HepG2 (cell line): ENCODE data around the gene INO80E. TPM values are rescaled to one million over a fixed set of nuclear protein-coding genes. Genes with fewer than 3 reads are reported as not detected.
A peak's percentile ranks its signal among the peaks of the same experiment; 100 is the strongest.

Source experiments
- CBX2 ChIP-seq, 2 experiments: fragments of 200-600 bp in 1 of 2; sonication (generic); formaldehyde crosslinking in 1 of 2; IDR thresholded peaks; 2 replicates each; pipeline versions ENCODE4 v1.7.0 to v1.8.1; 2018 to 2022; ENCODE audit warnings: low read depth in 2 of 2, low read length in 1 of 2, mild to moderate bottlenecking in 1 of 2, missing genetic modification reagents in 1 of 2
- DMAP1 ChIP-seq: IDR thresholded peaks from 2 replicates; pipeline ENCODE4 v1.6.1; 2016
- DNMT3B ChIP-seq: conservative IDR thresholded peaks from 2 replicates; pipeline ENCODE4 v1.6.1; 2016; ENCODE audit warnings: missing biosample characterization, control low read depth
- EZH2 ChIP-seq: conservative IDR thresholded peaks from 2 replicates; pipeline ENCODE4 v1.6.1; 2012; ENCODE audit warnings: mild to moderate bottlenecking, low read depth, low read length, moderate library complexity
- FOSL2 ChIP-seq: sonication (generic); formaldehyde crosslinking; IDR thresholded peaks from 2 replicates; pipeline ENCODE4 v1.4.0; 2020; ENCODE audit warnings: missing genetic modification reagents
- FOXK1 ChIP-seq: sonication (generic); formaldehyde crosslinking; IDR thresholded peaks from 2 replicates; pipeline ENCODE4 v1.4.0; 2020; ENCODE audit warnings: low read depth, missing genetic modification reagents, borderline replicate concordance
- FOXP1 ChIP-seq, 2 experiments: fragments of 450-650 bp in 1 of 2; IDR thresholded peaks; 2 replicates each; pipeline ENCODE4 v1.6.1; 2017 to 2018; ENCODE audit warnings: antibody characterized with exemption in 1 of 2
- HMG20B ChIP-seq: conservative IDR thresholded peaks from 2 replicates; pipeline ENCODE4 v1.6.1; 2016; ENCODE audit warnings: missing genetic modification reagents, missing compliant biosample characterization
- IRX3 ChIP-seq: sonication (generic); formaldehyde crosslinking; IDR thresholded peaks from 2 replicates; pipeline ENCODE4 v1.8.1; 2023; ENCODE audit warnings: mild to moderate bottlenecking, low read depth, missing genetic modification reagents, borderline replicate concordance
- MED8 ChIP-seq: sonication (generic); formaldehyde crosslinking; IDR thresholded peaks from 2 replicates; pipeline ENCODE4 v1.8.1; 2023; ENCODE audit warnings: mild to moderate bottlenecking, missing genetic modification reagents; ENCODE audit not compliant: insufficient replicate concordance
- RBM22 ChIP-seq: fragments of 200-400 bp; formaldehyde crosslinking; optimal IDR thresholded peaks from 2 replicates; pipeline ENCODE3; 2017; ENCODE audit warnings: mild to moderate bottlenecking, low read length, moderate library complexity
- SUZ12 ChIP-seq: fragments of 150-350 bp; IDR thresholded peaks from 2 replicates; pipeline ENCODE4 v1.6.1; 2014; ENCODE audit warnings: low read depth, low read length
- YEATS2 ChIP-seq: sonication (generic); formaldehyde crosslinking; IDR thresholded peaks from 2 replicates; pipeline ENCODE4 v1.4.0; 2020; ENCODE audit warnings: missing genetic modification reagents, borderline replicate concordance
- ZNF207 ChIP-seq: fragments of 450-650 bp; IDR thresholded peaks from 2 replicates; pipeline ENCODE4 v1.6.1; 2016; ENCODE audit warnings: antibody characterized with exemption, borderline replicate concordance
- ZNF567 ChIP-seq: sonication (generic); formaldehyde crosslinking; IDR thresholded peaks from 2 replicates; pipeline ENCODE4 v1.8.1; 2023; ENCODE audit warnings: mild to moderate bottlenecking, missing genetic modification reagents, borderline replicate concordance
- ZNF891 ChIP-seq: sonication (generic); formaldehyde crosslinking; IDR thresholded peaks from 2 replicates; pipeline ENCODE4 v1.5.0; 2020; ENCODE audit warnings: mild to moderate bottlenecking, missing genetic modification reagents
- ZSCAN30 ChIP-seq: sonication (generic); formaldehyde crosslinking; IDR thresholded peaks from 2 replicates; pipeline ENCODE4 v1.5.0; 2020; ENCODE audit warnings: mild to moderate bottlenecking, missing genetic modification reagents
- polyA plus RNA-seq, 8 experiments: library from polyadenylated mRNA; depleted of rRNA in 3 of 8; stranded (reverse) in 7 of 8; unstranded in 1 of 8; fragments of >200 nt; fragmentation: Illumina TruSeq in 4 of 8; extraction: Trizol in 4 of 8; gene quantifications; 2 replicates each; pipeline versions ENCODE4 v1.2.1 to v1.2.3, GENCODE V29; 2011 to 2016; ENCODE audit warnings: low read depth in 4 of 8, missing spikeins in 1 of 8, mixed read lengths in 1 of 8; ENCODE audit not compliant: insufficient read depth in 1 of 8
- total RNA-seq, 5 experiments: library from RNA; depleted of rRNA; stranded (reverse); fragments of >200 nt; fragmentation: Illumina TruSeq; extraction: Trizol; gene quantifications; 2 replicates each; pipeline ENCODE4 v1.2.3, GENCODE V29; 2016; ENCODE audit warnings: low read depth in 1 of 5
- TF ChIP-seq, protein P1 (sequence below): sonication (generic); formaldehyde crosslinking; IDR thresholded peaks from 2 replicates; pipeline ENCODE4 v1.8.0; 2022; ENCODE audit warnings: low read depth, missing genetic modification reagents
- TF ChIP-seq, protein P2 (sequence below): sonication (generic); formaldehyde crosslinking; IDR thresholded peaks from 2 replicates; pipeline ENCODE4 v1.5.1; 2020; ENCODE audit warnings: missing genetic modification reagents, mild to moderate bottlenecking, borderline replicate concordance
- TF ChIP-seq, protein P3 (sequence below): sonication (generic); formaldehyde crosslinking; IDR thresholded peaks from 2 replicates; pipeline ENCODE4 v1.4.0; 2020; ENCODE audit warnings: missing genetic modification reagents
- TF ChIP-seq, protein P4 (sequence below): sonication (generic); formaldehyde crosslinking; conservative IDR thresholded peaks from 2 replicates; pipeline ENCODE4 v1.4.0; 2020; ENCODE audit warnings: missing genetic modification reagents
- TF ChIP-seq, protein P5 (sequence below): sonication (generic); formaldehyde crosslinking; IDR thresholded peaks from 2 replicates; pipeline ENCODE4 v1.8.1; 2023; ENCODE audit warnings: mild to moderate bottlenecking, moderate library complexity, missing genetic modification reagents

INO80E gene
- total and polyA plus RNA-seq, 2 of the 13 experiments (the other 11 are each of a cell fraction or from before 2014, with no cell fraction given): 25.8 to 45.6 TPM

DNA sequence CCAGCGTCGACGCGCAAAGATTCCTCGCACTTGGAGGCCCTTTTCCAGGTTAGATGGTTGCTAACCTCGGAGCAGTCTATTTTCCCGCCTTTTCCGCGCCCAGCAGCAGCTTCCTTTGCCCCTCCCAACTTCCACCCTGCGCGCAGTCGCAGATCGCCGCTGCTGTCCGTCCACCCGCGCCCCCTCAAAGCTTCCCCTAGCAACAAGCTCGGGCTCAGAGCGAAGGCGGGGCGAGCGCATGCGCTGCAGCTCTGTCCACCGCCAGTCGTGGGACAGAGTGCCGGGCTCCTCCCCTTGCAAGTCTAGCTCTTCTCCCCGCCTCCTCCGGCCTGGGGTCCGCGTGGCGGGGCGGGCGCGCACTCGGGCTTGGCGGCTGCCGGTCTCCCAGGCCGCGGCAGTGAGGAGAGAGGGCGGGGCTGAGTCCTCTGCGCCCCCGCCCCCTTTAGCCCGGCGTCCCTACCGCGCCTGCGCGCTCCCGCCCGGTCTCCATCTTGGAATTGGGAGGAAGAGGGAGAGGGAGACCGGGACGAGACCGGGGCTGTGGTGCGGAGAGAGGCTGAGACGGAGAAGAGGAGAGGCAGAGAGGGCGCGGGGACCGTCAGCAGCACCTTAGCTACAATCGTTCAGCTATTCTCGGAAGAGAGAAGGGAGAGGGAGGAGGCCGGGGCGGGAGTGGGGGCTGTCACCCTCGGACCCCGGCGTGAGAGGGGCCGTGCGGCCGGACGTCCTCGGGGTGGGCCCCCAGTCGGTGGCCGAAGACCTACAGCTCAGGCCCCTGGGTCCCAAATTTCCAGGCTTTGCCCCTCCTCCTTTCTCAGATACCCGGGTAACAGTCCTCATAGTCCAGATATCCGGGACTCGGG lies 22.4 kb upstream of the INO80E start, which contains the start of gene TAOK2 (continued):
- TF ChIP-seq, protein P1, sequence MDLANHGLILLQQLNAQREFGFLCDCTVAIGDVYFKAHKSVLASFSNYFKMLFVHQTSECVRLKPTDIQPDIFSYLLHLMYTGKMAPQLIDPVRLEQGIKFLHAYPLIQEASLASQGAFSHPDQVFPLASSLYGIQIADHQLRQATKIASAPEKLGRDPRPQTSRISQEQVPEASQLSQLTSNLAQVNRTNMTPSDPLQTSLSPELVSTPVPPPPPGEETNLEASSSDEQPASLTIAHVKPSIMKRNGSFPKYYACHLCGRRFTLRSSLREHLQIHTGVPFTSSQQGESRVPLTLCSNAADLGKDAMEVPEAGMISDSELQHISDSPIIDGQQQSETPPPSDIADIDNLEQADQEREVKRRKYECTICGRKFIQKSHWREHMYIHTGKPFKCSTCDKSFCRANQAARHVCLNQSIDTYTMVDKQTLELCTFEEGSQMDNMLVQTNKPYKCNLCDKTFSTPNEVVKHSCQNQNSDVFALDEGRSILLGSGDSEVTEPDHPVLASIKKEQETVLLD: peak; percentile 91
- TF ChIP-seq, protein P2, sequence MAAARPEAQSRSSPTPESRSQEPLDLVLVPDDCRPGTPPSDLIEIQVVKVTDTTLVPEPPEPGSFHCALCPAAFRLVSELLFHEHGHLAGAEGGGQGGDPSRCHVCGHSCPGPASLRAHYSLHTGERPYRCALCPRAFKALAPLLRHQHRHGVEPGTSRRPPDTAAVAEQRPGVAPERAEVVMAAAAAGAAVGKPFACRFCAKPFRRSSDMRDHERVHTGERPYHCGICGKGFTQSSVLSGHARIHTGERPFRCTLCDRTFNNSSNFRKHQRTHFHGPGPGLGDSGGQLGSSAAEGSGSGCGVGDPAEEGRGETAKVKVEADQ (CRISPR knock-in tag): 0 out of 2 replicates have a peak, but pooled peaks have one; percentile 31
- TF ChIP-seq FOXP1 (IDR thresholded peaks at IDR 0.05) (no peak), FOXP1 (CRISPR knock-in tag; IDR thresholded peaks at IDR 0.05) (no peak), YEATS2 (CRISPR knock-in tag) (peak; percentile 86), EZH2 (no peak), RBM22 (peak; percentile 81), FOSL2 (CRISPR knock-in tag) (no peak; the same call in 1 of the 2 replicates), ZNF567 (CRISPR knock-in tag) (peak; percentile 80; the same call in 1 of the 2 replicates), ZSCAN30 (CRISPR knock-in tag) (no peak), SUZ12 (no peak), DMAP1 (CRISPR knock-in tag) (peak; percentile 86), CBX2 (IDR thresholded peaks at IDR 0.05; ENCODE audit: low read depth, low read length) (no peak), CBX2 (CRISPR knock-in tag; IDR thresholded peaks at IDR 0.05; ENCODE audit: low read depth) (no peak), IRX3 (CRISPR knock-in tag) (peak; percentile 48; the same call in 1 of the 2 replicates), MED8 (CRISPR knock-in tag) (peak; percentile 59), DNMT3B (CRISPR knock-in tag) (0 out of 2 replicates have a peak, but pooled peaks have one; percentile 9), ZNF891 (CRISPR knock-in tag) (peak; percentile 89; the same call in 1 of the 2 replicates), HMG20B (CRISPR knock-in tag) (no peak), ZNF207 (no peak), FOXK1 (peak; percentile 79; the same call in 1 of the 2 replicates)
- TF ChIP-seq, protein P3, sequence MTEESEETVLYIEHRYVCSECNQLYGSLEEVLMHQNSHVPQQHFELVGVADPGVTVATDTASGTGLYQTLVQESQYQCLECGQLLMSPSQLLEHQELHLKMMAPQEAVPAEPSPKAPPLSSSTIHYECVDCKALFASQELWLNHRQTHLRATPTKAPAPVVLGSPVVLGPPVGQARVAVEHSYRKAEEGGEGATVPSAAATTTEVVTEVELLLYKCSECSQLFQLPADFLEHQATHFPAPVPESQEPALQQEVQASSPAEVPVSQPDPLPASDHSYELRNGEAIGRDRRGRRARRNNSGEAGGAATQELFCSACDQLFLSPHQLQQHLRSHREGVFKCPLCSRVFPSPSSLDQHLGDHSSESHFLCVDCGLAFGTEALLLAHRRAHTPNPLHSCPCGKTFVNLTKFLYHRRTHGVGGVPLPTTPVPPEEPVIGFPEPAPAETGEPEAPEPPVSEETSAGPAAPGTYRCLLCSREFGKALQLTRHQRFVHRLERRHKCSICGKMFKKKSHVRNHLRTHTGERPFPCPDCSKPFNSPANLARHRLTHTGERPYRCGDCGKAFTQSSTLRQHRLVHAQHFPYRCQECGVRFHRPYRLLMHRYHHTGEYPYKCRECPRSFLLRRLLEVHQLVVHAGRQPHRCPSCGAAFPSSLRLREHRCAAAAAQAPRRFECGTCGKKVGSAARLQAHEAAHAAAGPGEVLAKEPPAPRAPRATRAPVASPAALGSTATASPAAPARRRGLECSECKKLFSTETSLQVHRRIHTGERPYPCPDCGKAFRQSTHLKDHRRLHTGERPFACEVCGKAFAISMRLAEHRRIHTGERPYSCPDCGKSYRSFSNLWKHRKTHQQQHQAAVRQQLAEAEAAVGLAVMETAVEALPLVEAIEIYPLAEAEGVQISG (CRISPR knock-in tag): peak; percentile 84; the same call in 1 of the 2 replicates
- TF ChIP-seq, protein P4, sequence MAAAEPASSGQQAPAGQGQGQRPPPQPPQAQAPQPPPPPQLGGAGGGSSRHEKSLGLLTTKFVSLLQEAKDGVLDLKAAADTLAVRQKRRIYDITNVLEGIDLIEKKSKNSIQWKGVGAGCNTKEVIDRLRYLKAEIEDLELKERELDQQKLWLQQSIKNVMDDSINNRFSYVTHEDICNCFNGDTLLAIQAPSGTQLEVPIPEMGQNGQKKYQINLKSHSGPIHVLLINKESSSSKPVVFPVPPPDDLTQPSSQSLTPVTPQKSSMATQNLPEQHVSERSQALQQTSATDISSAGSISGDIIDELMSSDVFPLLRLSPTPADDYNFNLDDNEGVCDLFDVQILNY (CRISPR knock-in tag): peak; percentile 54; the same call in 1 of the 2 replicates
- TF ChIP-seq, protein P5, sequence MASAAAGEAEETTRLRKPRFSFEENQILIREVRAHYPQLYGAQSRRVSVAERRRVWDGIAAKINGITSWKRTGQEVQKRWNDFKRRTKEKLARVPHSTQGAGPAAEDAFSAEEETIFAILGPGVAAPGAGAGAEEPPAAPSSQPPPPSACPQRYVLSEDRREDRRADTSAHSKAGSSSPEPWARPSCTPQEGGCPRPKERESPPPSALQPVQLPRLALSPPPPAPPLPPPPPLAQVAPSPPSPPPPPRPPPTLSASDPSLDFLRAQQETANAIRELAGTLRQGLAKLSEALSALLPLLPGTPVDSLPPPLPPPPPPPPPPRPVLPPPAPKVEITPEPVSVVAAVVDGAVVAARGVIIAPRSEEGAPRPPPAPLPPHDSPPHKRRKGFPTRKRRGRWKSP (CRISPR knock-in tag): peak; percentile 93
